RPMI7951 (cell line): Measurements from ENCODE around the gene C2orf69. TPM values are rescaled to one million over a fixed set of nuclear protein-coding genes. Genes with fewer than 3 reads are reported as not detected.

Experiments
- DNase-seq: peaks from one replicate; pipeline ENCODE4 v3.0.0-alpha.2; 2012; ENCODE audit warnings: low read depth
- total RNA-seq: library from RNA; depleted of rRNA; stranded (reverse); fragments of >200 nt; shearing (Covaris generic); gene quantifications from 2 replicates; pipeline ENCODE4 v1.2.3, GENCODE V29; 2014

C2orf69 gene
- total RNA-seq, 1 experiment from 2014 or later = 22.5 TPM

DNA sequence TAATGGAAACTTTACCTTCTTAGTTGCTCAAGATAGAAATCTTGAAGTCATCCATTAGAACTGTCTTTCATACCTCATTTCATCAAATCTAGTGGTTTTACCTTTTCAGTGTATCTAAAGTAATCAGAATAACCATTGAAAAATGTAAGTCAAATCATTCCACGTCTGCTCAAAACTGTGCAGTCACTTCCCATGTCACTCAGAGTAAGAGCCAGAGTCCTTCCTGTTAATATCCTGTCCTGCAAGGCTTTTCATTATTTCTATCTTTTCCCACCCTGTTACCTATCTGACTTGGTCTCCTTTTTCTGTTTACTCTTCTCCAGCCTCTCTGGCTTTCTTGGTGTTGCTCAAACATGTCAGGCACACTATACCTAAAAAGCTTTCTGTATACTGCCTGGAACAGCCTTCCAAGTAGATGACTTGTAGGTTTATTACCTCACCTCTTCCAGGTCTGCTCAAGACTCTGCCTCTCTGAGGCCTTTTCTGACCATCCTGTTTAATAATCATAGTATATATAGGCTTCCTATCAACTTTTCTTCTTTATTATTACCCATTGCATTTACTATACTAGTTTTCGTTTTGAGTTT is 3.4 kb downstream of the C2orf69 start:
- no peak for DNase-seq

- DNase-seq = no peak
These were observed 5.9 kb downstream of the C2orf69 start for GRCh38 chr2:199916980-199917379.

GRCh38 chr2:199922856-199923255 is 11.8 kb downstream of the C2orf69 start:
- peak; percentile 73 for DNase-seq

DNA sequence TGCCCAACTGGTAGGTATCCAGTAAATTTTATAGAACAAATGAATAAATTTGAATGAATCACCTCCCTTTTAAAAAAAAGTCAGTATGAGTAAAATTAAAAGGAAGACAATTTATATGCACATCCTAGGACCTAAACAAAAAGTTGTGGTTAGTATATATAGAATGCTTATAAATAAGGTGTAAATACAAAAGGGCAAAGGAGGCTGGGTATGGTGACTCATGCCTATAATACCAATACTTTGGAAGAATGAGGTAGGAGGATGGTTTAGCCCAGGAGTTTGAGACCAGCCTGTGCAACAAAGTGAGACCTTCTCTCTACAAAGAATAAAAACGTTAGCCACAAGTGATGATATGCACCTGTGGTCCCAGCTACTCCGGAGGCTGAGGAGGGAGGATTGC is 12.8 kb downstream of the C2orf69 start:
- no peak for DNase-seq

DNA sequence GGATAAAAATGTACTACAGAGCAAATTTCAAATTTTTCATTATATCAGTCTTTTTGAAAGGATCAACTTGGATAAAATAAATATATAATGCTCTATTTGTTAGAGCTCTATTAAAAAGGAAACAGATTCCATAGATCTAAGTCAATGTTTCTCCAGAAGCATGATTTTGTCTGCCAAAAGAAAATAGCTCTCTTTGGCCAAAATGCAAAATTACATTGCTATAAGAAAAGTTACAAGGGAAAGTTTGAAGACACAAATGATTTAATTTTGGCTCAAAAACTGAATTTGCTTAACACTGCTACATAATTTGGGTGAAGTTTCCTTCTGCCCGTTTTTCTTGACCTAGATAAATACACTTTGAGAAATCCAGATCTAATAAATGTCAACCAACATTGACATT is 15.7 kb downstream of the C2orf69 start:
- DNase-seq = no peak

DNA sequence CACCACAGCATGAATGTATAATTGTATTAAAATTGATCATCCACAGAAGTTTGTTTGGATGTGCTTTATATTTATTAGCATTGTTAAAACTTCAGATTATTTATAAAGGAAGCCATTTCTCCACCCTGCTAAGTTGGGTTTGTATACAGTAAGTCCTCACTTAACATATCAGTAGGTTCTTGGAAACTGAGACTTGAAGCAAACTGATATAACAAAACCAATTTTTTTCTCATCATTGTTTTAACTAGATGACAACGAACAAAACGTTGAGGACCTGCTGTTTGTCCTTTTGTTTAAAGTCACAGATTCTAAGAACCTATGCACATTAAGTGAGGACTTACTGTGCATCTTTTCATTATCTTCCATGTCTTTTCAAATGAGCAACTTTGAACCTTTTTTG is 17.1 kb downstream of the C2orf69 start:
- no peak for DNase-seq

- no peak for DNase-seq
These were observed 17.5 kb downstream of the C2orf69 start for GRCh38 chr2:199928626-199929025.

- no peak for DNase-seq
These were observed 18.2 kb downstream of the C2orf69 start for GRCh38 chr2:199929262-199929661.

GRCh38 chr2:199932312-199932855 is 21.3 kb downstream of the C2orf69 start:
- peak; percentile 82 for DNase-seq

DNA sequence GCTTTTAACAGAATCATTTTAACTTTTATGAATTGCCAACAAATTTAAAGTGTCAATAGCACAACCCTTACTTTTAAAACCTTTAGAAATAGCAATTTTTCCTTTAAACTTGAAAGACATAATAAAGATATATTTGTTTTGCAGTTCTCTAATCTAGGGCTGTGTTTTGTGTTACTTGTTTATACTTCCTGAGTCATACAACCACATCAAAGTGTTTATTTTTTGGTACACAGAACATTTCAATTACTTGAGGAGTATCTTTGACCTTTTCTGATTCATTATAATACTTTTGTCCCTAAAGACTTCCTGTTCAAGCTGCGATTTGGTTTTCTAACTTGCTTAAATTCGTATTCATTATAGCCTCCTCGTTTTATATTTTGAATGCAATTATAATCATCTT is 22.4 kb downstream of the C2orf69 start:
- peak; percentile 37 for DNase-seq

DNA sequence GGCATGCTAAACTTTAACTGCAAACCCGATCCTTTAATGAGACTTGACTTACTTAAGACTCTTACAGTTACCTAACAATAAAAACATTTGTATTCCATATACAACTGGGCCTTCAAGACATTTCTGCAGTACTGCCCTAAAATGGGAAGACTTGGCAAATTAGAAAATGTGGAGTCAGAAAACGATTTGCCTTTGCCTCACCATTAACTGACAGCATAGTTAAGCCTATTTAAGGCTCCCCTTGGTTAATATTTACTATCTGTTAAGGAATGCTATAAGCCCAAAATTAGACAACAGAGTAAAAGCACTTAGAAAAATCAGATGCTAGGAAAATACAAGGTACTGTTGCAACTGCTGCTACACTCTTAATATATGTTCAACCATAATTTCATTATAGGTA is 25.5 kb downstream of the C2orf69 start:
- DNase-seq = no peak

DNA sequence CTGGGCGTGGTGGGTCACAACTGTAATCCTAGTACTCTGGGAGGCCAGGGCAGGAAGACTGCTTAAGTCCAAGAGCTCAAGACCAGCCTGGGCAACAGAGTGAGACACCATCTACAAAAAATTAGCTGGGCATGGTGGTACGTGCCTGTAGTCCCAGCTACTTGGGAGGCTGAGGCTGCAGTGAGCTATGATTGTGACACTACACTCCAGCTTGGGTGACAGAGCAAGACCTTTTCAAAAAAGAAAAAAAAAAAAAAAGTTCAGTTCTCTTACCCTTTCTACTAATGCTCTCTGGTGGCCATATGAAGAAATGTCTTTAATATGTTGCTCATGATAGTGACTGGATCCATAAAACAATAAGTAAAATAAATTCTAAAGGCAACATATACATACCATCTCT is 29.3 kb downstream of the C2orf69 start:
- peak; percentile 38 for DNase-seq

- DNase-seq = no peak
These were observed 32.3 kb downstream of the C2orf69 start for GRCh38 chr2:199943373-199943772.

DNA sequence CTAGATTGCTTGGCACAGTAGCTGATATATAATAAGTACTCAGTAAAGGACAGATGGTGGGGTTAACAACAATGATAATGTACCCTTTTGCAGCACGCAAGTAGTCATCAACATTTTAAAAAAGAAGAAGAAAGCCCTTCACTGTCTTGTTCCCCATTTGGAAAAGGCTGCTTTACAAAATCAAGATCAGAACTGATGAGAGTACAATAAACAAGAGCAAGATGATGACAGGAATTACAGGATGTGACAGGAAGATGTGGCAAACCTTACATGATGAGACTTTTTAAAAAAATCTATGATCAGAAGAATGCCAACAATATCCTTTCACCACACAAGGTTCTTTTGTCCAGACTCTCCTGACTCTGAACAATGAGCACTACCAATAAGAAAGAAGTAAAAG is 35.1 kb downstream of the C2orf69 start:
- peak; percentile 31 for DNase-seq

DNA sequence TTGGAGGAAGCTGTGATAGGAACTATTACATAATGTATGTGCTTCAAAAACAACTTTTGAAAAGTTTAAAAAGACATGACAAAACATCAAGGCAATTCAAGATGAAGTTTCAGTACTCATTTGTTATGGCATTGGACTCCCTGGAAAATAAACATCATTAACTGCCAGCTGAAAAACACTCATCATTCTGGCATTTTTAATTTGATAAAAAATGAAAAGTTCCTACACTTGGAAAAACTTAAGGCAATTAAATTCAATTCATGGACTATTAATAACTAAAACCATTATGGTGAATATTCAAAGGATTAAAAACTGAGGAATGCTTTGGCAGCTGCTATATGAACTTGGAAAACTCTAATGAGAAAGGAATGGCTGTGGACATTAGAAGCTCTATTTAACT is 35.7 kb downstream of the C2orf69 start:
- DNase-seq = no peak

GRCh38 chr2:199950396-199950795 is 39.3 kb downstream of the C2orf69 start:
- DNase-seq = no peak

DNA sequence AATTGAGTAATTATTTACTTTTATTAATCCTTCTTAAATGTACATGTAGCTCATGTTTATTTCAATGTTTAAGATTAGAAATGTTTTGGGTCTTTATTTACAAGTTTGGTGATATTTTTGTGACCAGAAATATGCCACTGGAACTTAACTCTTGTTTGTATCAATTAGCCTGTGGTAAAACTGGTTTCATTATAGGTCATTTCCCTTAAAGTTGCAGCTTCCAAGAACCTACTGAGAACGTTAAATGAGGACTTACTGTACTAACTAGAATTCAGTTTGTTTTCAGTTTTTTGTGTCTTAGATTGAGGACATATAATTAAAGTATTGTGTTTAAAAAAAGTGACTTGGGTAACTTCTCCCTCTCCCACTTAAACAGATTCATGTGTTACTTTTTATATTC is 39.9 kb downstream of the C2orf69 start:
- no peak for DNase-seq

- peak; percentile 58 for DNase-seq
These were observed 43.9 kb downstream of the C2orf69 start for GRCh38 chr2:199955007-199955338.

DNA sequence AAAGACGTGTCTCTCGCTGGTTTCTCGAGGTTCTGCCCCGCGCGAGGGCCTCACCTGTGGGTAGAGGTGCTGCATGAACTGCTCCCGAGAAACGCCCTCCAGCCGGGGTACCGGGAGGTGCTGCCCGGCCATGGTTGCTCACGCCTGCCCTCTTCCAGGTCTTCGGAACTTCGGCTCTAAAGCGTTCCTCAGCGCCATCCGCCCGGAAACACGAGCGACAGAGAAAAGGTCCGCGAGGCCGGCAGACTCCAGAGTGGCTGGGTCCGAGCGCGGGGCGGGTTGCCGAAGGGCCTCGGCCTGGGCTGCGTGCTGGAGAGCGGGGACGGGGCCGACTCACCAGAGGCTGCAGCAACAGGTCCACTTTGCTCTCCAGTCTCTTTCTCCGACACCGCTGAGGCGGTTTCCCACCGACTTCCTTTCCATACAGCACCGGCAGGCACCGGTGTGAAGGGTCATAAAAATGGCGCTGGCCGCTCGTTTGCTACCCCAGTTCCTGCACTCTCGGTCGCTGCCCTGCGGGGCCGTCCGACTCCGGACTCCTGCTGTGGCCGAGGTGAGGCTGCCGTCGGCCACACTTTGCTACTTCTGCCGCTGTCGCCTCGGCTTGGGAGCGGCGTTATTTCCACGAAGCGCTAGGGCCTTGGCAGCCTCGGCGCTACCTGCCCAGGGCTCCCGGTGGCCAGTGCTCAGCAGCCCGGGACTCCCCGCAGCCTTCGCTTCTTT is 44.4 kb downstream of the C2orf69 start, which contains the start of the genes MAIP1 and TYW5:
Gene MAIP1, plus strand, starts transcription at position 244 of the 723 bp plus-strand sequence. Its CDS starts 217 bp downstream, at position 461.
Gene TYW5, minus strand, starts transcription at position 153 of the 723 bp plus-strand sequence. Its CDS starts 21 bp downstream, at position 132.
- DNase-seq = peak; percentile 81

DNA sequence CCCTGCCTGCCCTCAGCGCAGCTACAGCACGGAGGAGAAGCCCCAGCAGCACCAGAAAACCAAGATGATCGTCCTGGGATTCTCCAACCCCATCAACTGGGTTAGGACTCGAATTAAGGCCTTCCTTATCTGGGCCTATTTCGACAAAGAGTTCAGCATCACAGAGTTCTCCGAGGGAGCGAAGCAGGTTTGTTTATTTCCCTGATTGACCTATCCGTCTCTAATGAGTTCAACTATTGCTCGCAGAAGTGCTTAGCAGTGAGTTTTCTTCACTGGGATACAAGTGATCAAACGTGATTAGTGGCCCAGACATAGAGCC is 44.9 kb downstream of the C2orf69 start:
- DNase-seq = no peak

DNA sequence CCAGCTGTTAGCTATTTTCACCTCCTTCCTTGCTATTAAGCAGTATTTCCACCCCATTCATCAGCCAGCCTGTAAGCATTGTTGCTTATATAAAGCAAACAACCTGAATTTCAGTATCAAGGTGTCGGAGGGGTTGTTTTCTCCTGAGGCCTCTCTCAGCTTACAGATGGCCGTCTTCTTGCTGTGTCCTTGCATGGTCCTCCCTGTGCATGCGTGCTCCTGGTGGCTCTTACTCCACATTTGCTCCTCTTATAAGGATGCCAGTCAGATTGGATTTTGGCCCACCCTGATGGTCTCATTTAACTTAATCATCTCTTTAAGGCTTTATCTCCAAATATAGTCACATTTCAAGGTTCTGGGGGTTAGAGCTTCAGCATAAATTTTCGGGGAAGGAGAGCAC is 46.9 kb downstream of the C2orf69 start:
- no peak for DNase-seq

DNA sequence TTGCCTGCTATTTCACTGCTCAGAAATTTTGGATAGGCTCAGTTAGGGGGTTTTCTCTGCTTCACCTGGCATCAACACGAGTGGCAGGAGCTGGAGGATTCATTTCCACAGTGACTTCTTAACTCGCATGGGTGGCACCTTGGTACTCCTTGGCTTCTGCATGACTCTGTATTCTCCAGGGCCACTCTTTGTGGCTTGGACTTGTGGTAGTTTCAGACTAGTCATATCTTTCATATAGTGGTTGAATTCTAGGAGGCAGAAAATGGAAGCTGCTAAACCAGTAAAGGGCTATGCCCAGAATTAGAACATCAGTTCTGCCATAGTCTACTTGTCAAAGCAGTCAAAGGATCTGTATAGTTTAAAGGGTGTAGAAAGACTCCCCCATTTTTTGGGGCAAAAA is 51.1 kb downstream of the C2orf69 start:
- DNase-seq = no peak

- DNase-seq = no peak
These were observed 55.3 kb downstream of the C2orf69 start for GRCh38 chr2:199966405-199966804.

DNA sequence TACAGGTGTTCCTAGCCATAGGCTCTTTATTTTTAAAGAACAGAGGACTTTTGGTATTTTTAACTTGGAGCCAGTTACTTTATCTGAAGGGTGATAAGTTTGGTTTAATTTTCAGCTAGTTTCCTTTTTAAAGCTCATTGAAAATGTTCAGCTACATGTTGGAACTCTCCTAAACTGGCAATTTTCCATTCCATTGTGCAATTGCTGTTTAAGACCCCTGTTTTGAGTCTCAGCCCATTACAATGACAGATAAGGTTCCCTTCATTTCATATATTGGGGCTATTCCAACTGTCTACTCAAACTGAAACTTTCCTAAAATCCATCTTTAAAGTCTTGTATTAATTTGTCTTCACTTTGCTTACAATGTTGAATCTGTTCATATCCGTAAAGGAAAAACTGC is 55.9 kb downstream of the C2orf69 start:
- DNase-seq = no peak
